NCI-H1092 treated with DMSO at 0.1 percent for 48 hours (cell line): ENCODE data around the gene FOLR3.
"Not testable (repeated sequence)": the region's sequence is repeated elsewhere in the genome, so short reads cannot be mapped to it uniquely, and the experiment has no call there.

ENCODE experiments used
- DNase-seq: peaks from one replicate; lab custom pipeline; 2025; lab: John Stamatoyannopoulos, UW

Gene FOLR3

DNA sequence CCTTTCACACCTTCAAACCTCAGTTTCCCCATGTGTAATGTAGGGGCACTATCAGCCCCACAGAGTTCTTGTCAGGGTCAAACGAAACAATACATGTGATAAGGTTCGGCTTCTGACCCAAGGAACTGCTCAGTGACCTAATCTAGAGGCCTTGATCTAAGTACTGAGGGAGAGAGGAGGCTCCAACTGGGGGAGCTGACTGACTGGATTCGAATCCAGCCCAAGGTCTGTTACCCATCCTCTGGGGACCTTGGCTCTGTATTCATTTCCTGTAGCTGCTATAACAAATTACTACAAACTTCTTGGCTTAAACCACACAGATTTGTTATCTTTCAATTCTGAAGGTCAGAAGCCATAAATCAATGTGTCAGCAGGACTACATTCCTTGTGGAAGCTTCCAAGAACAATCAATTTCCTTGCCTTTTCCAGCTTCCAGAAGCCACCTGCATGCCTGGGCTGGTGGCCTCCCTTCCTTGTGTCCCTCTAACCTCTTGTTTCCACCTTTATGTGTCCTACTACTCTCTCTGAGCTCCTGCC, 12.3 kb upstream of the FOLR3 start:
- DNase-seq, result no peak

DNA sequence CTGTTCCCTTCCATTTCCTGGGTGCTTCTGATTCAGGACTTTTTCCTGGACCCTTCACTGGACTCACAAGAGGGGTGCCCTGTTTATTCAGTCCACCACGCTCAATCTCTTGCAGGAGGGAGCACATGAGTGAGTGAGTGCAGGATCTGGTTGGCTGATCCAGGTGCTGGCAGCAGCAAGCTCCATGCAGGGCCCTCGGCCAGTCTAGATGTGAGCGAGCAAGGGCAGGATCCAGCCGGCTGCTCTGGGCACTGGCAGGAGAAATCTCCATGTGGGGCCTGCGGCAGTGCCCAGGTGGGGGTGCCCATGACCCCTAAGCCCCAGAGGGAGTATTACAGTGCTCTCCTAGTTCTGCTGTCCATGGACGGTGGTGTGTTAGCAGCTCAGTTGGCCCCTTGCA, 11.5 kb upstream of the FOLR3 start:
- DNase-seq, result no peak

DNA sequence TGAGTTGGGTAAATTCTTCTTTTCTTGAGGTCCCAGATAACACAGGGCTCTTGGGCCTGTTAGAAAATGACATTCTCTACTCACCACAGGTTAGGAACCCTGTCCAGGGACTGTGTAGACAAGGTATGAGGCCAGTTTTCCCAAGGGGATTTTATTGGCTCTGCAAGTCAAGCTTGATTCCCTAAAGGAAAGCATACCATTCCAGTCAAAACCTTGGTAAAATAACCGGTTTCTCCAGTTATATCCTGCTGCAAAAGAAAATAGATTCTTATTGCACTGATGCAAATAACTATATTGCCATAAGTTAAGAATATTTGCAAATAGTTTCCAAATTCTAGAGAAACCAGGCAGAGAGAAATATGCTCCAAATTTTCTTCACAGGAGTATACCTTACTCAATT, 9.6 kb upstream of the FOLR3 start:
- no peak for DNase-seq

DNA sequence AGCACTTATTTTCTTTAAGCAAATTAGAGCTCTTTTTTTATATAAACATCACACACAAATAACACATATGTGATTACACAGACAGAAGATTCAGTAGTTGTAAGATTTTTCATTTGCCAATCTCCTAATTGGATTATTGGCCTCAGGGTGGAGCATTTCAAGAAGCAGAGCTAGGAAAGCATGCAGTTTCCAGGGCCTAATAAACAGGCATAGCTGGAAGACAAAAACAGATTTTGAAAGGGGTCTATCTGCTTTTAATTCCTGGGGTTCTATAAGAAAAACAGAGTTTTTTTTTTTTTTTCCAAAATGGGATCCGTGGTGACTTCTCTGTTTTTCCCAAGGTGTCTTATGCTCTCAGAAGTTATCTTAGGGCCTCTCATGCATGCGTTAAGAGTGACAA, 7.6 kb upstream of the FOLR3 start:
- no peak for DNase-seq

- no peak for DNase-seq
Observed at GRCh38 chr11:72129381-72129780, 6.1 kb upstream of the FOLR3 start.

DNA sequence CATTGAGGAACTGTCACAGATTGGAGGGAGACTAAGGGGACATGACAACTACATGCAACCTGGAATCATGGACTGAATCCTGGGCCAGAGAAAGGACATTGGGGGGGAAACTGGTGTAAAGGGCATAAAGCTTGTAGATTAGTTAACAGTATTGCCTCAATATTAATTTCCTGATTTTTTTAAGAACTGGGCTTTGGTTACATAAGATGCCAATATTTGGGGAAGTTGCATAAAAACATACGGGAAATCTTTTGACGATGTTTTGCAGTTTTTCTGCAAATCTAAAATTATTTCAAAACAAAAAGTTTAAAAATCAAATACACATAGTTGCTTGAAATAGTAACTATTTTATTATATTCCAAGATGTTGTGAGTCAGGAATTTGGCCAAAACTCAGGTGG, 2.9 kb upstream of the FOLR3 start:
- DNase-seq, result no peak

DNA sequence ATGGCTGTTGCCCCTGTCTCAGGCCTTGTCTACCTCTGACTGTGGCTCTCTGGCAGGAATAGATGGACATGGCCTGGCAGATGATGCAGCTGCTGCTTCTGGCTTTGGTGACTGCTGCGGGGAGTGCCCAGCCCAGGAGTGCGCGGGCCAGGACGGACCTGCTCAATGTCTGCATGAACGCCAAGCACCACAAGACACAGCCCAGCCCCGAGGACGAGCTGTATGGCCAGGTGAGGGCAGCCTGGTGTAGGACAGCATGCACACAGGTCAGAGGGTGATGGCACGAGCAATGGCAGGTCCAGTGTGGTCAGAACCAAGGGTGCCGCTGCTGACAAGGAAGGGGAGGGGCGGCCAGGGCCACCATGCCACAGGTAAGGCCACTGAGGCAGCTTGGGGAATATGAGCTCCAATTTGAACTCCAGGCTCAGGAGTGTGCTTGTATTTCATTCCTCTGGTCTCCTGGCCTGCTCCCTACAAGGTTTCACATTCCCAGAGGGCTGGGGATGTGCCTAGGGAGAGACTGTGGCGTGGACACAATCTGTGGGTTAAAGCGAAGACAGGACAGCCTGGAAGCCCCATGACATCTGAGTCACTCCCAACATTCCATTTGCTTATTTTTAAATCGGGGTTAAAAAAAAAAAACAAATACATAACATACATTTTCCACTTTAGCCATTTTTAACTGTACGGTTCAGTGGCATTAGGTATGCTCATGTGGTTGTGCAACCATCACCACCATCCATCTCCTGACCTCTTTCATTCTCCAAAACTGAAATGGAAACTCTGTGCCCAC, 562 bp downstream of the FOLR3 start:
- no peak for DNase-seq

DNA sequence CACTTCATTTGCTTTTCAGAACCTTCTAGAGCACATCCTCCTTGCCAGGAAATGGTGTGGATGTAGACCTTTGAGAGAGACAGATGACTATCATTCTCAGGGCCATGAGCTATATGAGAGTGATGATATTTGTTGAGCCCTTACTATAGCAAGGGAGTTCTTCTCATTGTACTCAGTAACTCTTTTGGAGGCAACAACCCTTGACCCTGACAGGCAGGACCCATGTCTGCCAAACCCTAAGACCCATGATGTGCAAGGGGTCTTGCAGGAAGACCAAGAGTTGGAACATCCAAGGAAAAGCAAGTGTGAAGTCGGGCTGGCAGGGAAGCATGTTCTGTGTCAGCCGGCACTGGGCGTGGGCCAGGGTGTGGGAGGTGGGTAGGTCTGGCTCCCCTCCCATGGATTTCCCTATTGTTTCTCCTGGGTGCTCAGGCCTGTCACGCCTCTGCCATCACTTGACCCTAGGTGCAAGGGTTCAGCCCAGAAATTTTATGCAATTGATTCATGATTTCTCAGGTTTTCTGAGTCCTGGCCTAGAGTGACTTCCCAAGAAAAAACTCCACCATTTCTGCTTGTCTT, 1.2 kb downstream of the FOLR3 start:
- DNase-seq, result no peak

DNA sequence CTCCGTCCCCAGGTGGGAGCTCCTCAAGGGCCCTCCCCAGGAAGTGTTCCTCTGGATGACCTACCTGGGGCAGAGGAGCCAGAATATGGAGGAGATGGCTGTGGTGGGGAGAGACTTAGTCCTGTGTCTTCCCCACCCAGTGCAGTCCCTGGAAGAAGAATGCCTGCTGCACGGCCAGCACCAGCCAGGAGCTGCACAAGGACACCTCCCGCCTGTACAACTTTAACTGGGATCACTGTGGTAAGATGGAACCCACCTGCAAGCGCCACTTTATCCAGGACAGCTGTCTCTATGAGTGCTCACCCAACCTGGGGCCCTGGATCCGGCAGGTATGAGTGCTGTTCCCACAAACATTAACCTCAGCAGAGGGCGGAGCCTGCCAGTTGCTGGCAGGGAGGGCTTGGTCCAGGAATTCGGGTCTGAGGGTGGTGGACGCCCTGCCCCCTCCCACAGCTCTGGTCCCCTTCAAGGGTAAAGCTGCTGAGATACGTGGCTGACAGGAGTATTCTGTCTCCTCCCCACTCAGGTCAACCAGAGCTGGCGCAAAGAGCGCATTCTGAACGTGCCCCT, 3.4 kb downstream of the FOLR3 start:
- no peak for DNase-seq

- no peak for DNase-seq
Observed at GRCh38 chr11:72139500-72139899, 4.0 kb downstream of the FOLR3 start.

GRCh38 chr11:72140661-72141060, 5.1 kb downstream of the FOLR3 start:
- DNase-seq, result no peak

DNA sequence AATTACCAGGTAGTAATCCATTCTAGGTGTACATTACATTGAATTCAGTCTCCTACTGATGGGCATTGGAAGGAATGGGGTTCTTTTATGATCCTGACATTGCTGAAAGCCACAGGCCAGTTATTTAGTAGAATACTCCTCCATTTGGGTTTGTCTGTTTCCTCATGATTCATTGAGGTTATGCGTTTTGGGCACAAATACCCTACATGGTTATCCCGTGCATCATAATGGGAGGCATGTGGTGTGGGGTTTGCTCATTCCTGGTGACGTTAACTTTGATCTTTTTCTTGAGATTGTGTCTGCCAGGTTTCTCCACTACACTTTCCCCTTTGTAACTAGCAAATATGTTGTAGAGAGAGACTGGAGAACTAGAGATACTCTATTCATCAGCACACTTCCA, 5.5 kb downstream of the FOLR3 start:
- DNase-seq, result no peak

DNA sequence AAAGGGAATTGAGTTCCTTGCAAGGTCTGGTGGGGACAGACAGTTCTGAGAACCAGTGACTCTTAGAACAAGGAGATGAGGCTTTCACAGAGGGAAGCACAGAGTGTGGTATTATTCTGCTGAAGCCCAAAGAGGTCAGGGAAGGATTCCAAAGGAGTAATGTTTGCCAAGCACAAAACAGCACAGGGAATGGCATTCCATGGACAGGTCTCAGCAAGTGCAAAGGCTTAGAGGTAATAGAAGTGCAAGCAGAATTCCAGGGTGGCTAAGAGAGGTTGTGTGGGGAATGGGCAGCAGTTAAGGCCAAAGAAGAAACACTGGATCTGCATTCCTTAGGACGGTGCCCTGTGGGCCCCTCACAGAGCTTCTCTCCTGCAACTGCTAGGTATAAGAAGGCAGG, 6.6 kb downstream of the FOLR3 start:
- DNase-seq, result not testable (repeated sequence)

DNA sequence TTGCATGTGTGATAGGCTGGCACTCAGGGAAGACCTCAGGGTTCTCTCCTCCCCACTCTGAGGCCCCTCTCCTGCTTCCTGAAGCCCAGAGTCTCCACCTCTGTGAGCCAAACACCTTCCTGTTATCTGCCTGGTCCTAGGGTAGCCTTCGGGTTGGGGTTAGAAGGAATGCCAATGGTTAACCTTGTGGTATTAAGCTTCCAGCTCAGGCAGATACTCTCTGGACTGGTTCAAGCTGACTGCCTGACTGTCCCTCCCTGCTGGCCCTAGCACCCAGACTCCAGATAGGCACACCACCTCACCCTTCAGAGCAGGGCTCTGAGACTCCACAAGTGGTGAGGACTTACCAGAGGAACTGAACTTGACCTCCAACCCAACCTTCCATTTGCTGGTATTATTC, 7.0 kb downstream of the FOLR3 start:
- not testable (repeated sequence) for DNase-seq

- no peak for DNase-seq
Observed at GRCh38 chr11:72144807-72145565, 9.5 kb downstream of the FOLR3 start.

DNA sequence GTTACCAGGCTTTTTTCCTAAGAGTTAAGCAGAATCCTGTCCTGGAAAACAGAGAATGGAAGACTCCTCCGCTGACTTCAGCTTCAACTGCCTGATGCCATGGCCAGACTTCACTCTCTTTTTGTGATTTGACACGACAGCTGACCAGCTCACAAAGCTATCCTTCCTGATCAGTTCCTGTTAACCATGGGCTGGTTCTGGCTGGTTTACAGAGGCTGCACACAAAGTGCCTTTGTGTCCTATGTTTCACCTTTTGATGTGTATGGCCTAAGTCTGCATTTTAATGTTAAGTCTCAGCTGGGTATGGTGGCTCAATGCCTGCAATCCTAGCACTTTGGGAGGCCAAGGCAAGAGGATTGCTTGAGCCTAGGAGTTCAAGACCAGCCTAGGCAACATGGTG, 11.1 kb downstream of the FOLR3 start:
- no peak for DNase-seq

DNA sequence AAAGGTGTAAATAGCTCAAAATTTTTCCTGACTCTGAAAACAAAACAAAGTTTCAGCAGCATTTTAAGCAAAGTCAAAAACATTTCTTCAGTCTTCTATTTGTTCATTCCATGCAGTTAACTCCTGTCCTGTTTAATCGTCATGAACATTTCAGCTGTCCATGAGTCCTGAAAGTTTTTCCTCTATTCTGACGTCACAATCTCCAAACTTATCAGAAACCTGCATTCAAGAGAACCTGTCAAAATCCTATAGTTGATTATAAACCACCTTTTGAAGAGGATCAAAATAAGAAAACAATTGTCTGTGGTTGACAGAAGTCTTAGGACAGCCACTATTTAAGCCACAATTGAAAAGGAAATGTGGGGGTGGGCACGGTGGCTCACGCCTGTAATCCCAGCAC, 15.4 kb downstream of the FOLR3 start:
- DNase-seq, result no peak

- DNase-seq, result not testable (repeated sequence)
Observed at GRCh38 chr11:72153874-72154273, 18.3 kb downstream of the FOLR3 start.

DNA sequence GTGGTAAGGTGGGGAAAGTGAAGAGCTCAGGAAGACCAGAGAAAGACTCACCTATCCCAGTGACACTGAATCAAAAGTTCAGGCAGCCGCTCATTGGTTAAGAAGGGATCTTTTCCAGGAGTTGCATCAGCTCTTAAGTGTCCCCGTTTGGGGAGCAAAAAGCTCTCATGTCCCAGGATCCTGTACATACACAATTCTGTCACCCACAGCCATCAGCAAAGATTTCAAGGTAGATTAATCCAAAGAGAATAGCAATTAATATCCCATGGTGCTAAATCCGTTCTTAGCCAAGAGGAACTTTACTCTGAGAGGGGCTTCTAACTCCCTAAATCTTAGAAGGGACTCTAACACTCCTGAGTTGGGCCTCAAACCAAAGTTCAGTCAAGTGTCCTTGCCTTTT, 19.3 kb downstream of the FOLR3 start:
- DNase-seq, result no peak

GRCh38 chr11:72155751-72156150, 20.2 kb downstream of the FOLR3 start:
- DNase-seq, result no peak

- no peak for DNase-seq
Observed at GRCh38 chr11:72157131-72157530, 21.6 kb downstream of the FOLR3 start.

DNA sequence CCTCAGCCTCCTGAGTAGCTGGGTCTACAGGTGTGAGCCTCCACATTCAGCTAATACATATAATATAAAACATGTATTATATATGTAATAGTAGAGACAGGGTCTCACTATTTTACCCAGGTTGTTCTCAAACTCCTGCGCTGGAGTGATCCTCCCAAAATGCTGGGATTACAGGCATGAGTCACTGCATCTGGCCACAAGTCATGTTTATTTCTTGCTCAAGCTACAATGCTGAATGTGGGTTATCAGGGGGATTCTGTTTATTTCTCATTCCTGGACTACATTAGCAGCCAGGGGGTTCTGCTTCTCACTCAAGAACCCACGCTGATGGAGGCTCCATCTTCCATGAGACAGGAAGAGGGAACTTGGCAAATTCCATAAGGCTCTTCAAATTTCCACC, 24.8 kb downstream of the FOLR3 start:
- DNase-seq, result no peak
